Measurements from ENCODE around the gene SUGT1.

DNA sequence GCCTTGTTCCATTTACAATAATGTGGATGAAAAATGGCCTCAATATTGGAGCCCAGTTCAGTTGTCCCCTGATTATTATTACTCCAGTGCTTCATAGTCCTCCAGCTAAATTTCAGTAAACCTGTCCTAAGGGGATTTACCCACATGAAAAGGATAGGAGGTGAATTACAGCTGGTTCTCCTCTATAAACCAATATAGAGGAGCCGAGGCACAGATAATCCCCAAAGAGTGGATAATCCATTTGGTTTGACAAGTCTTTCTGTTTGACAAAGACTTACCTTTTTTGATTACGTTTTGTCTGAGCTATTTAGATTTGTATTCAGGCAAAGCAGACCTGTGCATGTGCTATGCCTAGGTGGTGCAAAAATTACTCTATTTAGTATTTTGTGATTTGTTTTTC lies 84.3 kb downstream of the SUGT1 start:
- TF ChIP-seq EZH2phosphoT487 (IDR thresholded peaks at IDR 0.05; ENCODE audit: unreplicated experiment) (no peak), CTCF (conservative IDR thresholded peaks at IDR 0.05; ENCODE audit: low read depth in 2 of 2) (no peak), EZH2 (IDR thresholded peaks at IDR 0.05; ENCODE audit: low read depth, unreplicated experiment) (no peak), POLR2AphosphoS5 (IDR thresholded peaks at IDR 0.05; ENCODE audit: low read depth) (no peak), ZNF331 (CRISPR knock-in tag; IDR thresholded peaks at IDR 0.05; ENCODE audit: low read depth) (no peak), CREB1 (CRISPR knock-in tag; IDR thresholded peaks at IDR 0.05; ENCODE audit: low read depth) (no peak), STAT1 (IDR thresholded peaks at IDR 0.05; ENCODE audit: unreplicated experiment) (no peak), JUNB (IDR thresholded peaks at IDR 0.05; ENCODE audit: unreplicated experiment) (no peak)
- TF ChIP-seq, protein P1, sequence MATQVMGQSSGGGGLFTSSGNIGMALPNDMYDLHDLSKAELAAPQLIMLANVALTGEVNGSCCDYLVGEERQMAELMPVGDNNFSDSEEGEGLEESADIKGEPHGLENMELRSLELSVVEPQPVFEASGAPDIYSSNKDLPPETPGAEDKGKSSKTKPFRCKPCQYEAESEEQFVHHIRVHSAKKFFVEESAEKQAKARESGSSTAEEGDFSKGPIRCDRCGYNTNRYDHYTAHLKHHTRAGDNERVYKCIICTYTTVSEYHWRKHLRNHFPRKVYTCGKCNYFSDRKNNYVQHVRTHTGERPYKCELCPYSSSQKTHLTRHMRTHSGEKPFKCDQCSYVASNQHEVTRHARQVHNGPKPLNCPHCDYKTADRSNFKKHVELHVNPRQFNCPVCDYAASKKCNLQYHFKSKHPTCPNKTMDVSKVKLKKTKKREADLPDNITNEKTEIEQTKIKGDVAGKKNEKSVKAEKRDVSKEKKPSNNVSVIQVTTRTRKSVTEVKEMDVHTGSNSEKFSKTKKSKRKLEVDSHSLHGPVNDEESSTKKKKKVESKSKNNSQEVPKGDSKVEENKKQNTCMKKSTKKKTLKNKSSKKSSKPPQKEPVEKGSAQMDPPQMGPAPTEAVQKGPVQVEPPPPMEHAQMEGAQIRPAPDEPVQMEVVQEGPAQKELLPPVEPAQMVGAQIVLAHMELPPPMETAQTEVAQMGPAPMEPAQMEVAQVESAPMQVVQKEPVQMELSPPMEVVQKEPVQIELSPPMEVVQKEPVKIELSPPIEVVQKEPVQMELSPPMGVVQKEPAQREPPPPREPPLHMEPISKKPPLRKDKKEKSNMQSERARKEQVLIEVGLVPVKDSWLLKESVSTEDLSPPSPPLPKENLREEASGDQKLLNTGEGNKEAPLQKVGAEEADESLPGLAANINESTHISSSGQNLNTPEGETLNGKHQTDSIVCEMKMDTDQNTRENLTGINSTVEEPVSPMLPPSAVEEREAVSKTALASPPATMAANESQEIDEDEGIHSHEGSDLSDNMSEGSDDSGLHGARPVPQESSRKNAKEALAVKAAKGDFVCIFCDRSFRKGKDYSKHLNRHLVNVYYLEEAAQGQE (IDR thresholded peaks at IDR 0.05; ENCODE audit: unreplicated experiment): no peak
- TF ChIP-seq, protein P2, sequence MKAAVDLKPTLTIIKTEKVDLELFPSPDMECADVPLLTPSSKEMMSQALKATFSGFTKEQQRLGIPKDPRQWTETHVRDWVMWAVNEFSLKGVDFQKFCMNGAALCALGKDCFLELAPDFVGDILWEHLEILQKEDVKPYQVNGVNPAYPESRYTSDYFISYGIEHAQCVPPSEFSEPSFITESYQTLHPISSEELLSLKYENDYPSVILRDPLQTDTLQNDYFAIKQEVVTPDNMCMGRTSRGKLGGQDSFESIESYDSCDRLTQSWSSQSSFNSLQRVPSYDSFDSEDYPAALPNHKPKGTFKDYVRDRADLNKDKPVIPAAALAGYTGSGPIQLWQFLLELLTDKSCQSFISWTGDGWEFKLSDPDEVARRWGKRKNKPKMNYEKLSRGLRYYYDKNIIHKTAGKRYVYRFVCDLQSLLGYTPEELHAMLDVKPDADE (IDR thresholded peaks at IDR 0.05): no peak
- TF ChIP-seq, protein P3, sequence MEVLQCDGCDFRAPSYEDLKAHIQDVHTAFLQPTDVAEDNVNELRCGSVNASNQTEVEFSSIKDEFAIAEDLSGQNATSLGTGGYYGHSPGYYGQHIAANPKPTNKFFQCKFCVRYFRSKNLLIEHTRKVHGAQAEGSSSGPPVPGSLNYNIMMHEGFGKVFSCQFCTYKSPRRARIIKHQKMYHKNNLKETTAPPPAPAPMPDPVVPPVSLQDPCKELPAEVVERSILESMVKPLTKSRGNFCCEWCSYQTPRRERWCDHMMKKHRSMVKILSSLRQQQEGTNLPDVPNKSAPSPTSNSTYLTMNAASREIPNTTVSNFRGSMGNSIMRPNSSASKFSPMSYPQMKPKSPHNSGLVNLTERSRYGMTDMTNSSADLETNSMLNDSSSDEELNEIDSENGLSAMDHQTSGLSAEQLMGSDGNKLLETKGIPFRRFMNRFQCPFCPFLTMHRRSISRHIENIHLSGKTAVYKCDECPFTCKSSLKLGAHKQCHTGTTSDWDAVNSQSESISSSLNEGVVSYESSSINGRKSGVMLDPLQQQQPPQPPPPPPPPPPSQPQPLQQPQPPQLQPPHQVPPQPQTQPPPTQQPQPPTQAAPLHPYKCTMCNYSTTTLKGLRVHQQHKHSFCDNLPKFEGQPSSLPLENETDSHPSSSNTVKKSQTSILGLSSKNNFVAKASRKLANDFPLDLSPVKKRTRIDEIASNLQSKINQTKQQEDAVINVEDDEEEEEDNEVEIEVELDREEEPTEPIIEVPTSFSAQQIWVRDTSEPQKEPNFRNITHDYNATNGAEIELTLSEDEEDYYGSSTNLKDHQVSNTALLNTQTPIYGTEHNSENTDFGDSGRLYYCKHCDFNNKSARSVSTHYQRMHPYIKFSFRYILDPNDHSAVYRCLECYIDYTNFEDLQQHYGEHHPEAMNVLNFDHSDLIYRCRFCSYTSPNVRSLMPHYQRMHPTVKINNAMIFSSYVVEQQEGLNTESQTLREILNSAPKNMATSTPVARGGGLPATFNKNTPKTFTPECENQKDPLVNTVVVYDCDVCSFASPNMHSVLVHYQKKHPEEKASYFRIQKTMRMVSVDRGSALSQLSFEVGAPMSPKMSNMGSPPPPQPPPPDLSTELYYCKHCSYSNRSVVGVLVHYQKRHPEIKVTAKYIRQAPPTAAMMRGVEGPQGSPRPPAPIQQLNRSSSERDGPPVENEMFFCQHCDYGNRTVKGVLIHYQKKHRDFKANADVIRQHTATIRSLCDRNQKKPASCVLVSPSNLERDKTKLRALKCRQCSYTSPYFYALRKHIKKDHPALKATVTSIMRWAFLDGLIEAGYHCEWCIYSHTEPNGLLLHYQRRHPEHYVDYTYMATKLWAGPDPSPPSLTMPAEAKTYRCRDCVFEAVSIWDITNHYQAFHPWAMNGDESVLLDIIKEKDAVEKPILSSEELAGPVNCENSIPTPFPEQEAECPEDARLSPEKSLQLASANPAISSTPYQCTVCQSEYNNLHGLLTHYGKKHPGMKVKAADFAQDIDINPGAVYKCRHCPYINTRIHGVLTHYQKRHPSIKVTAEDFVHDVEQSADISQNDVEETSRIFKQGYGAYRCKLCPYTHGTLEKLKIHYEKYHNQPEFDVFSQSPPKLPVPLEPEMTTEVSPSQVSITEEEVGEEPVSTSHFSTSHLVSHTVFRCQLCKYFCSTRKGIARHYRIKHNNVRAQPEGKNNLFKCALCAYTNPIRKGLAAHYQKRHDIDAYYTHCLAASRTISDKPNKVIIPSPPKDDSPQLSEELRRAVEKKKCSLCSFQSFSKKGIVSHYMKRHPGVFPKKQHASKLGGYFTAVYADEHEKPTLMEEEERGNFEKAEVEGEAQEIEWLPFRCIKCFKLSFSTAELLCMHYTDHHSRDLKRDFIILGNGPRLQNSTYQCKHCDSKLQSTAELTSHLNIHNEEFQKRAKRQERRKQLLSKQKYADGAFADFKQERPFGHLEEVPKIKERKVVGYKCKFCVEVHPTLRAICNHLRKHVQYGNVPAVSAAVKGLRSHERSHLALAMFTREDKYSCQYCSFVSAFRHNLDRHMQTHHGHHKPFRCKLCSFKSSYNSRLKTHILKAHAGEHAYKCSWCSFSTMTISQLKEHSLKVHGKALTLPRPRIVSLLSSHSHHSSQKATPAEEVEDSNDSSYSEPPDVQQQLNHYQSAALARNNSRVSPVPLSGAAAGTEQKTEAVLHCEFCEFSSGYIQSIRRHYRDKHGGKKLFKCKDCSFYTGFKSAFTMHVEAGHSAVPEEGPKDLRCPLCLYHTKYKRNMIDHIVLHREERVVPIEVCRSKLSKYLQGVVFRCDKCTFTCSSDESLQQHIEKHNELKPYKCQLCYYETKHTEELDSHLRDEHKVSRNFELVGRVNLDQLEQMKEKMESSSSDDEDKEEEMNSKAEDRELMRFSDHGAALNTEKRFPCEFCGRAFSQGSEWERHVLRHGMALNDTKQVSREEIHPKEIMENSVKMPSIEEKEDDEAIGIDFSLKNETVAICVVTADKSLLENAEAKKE (CRISPR knock-in tag; IDR thresholded peaks at IDR 0.05): no peak

All from GM23338 (cell line).